Esophagus mucosa (tissue), 1 donor: Measurements from ENCODE around the gene BLCAP. TPM values are rescaled to one million over a fixed set of nuclear protein-coding genes. Genes with fewer than 3 reads are reported as not detected.
"Not testable (repeated sequence)": the region's sequence is repeated elsewhere in the genome, so short reads cannot be mapped to it uniquely, and the experiment has no call there.

ENCODE experiments used
- ATAC-seq: fragments of 200-7000 bp; cut with Tn5 transposase; one replicate; pipeline ENCODE4 v1.9.1; 2020
- total RNA-seq: library from RNA; stranded (reverse); gene quantifications from one replicate; pipeline ENCODE4 v1.2.4, GENCODE V29; 2023
- donor health status: DM: yes; HTN: yes; CAD: no.

Gene BLCAP
- total RNA-seq, 1 donor from 2014 or later = 66.1 TPM

DNA sequence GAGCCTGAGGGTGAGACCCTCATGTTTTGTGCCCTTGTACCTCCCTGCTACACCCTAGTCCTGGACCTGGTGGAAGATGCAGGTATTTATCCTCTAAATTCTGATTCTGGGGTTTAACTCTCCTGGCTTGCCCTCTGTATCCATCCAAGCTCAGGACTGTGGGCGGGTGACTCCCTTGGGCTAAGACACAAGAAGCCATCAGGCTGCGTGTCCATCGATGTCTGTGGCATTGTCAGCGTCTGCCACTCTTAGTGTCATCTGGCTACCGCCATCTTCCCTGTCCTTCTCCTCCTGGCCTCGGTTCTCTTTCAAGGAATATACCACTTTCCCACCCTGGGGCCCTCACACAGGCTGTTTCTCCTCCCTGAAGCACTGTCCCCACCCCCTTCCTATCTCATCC, 28.9 kb upstream of the BLCAP start:
- ATAC-seq = no peak

DNA sequence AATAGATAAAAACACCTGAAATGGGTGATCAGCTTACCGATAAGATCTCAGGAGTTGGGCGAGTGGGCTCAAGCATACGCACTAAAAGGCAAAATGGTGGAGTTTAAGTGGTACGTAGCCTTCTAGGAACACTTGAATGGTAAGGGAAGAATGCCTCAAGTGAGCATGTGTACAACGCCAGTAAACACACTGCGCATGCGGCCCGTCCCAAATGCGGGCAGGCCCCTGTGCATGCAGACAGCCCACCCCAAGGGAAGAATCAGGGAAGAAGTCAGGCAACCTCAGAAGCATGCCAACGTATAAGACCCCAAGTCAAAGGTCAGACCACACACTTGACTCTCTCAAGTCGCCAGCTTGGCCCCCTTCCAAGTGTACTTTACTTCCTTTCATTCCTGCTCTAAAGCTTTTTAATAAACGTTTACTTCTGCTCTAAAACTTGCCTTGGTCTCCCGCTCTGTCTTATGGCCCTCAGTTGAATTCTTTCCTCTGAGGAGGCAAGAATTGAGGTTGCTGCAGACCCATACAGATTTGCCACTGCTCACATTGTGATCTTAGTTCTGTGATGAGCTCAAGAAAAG, 27.1 kb upstream of the BLCAP start:
- not testable (repeated sequence) for ATAC-seq

DNA sequence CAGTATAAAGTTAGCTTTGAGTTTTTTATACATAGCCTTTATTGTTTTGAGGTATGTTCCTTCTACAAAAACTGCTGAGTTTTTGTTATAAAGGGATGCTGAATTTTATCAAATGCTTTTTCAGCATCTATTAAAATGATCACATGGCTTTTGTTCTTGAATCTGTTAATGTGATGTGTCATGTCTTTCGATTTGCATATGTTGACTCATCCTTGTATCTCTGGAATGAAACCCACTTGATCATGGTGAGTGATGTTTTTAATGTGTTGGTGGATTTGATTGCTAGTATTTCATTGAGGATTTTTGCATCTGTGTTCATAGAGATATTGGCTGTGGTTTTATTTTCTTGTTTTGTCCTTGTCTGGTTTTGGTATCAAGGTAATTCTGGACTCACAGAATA, 24.7 kb upstream of the BLCAP start:
- no peak for ATAC-seq

DNA sequence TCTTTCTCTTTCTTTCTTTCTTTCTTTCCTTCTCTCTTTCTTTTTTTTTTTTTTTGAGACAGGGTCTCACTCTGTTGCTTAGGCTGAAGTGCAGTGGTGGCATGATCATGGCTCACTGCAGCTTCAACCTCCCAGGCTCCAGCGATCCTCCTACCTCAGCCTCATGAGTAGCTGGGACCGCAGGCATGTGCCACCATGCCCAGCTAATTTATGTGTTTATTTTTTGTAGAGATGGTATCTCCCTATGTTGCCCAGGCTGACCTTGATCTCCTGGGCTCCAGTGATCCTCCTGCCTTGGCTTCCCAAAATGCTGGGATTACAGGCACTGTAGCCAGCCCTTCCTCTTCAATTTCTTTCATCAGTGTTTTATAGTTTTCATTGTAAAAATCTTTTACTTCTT, 24.0 kb upstream of the BLCAP start:
- not testable (repeated sequence) for ATAC-seq

DNA sequence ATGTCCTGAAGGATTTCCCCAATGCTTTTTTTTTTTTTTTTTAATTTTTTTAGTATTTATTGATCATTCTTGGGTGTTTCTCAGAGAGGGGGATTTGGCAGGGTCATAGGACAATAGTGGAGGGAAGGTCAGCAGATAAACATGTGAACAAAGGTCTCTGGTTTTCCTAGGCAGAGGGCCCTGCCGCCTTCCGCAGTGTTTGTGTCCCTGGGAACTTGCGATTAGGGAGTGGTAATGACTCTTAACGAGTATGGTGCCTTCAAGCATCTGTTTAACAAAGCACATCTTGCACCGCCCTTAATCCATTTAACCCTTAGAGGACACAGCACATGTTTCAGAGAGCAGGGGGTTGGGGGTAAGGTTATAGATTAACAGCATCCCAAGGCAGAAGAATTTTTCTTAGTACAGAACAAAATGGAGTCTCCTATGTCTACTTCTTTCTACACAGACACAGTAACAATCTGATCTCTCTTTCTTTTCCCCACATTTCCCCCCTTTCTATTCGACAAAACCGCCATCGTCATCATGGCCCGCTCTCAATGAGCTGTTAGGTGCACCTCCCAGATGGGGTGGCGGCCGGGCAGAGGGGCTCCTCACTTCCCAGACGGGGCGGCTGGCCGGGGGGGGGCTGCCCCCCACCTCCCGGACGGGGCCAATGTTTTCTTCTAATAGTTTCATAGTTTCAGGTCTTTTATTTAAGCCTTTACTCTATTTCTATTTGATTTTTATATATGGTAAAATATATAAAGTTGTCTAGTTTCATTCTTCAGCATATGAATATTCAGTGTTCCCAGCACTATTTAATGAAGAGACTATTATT, 22.6 kb upstream of the BLCAP start:
- ATAC-seq = not testable (repeated sequence)

DNA sequence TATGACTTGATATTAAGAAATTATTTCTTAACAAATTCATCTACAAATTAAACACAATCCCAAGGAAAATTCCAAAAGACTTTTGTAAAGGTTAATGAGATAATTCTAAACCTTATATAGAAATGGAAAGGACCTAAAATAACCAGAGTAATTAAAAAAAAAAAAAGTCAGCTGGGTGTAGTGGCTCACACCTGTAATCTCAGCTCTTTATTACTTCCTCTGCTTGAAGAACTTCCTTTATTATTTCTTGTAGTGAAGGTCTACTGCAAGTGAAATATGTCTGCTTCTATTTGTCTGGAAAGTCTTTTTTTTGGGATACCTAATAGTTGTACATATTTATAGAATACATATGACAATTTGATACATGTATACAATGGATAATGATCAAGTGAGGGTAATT, 20.2 kb upstream of the BLCAP start:
- no peak for ATAC-seq

DNA sequence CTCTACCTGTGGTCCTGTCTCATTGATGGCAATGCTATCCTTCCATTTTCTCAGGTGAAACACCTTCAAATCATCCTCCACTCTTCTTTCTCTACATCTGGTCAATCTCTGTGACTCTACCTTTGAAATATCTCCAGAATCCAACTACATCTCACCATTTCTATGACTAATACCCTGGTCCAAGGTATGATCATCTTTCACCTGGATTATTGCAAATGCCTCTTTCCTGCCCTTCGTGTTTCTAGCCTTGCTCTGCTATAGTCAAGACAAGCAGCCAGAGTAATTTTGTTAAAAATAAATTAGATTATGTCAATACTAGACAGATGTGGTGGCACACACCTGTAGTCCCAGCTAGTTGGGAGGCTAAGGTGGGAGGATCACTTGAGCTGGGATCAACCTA, 17.8 kb upstream of the BLCAP start:
- no peak for ATAC-seq

DNA sequence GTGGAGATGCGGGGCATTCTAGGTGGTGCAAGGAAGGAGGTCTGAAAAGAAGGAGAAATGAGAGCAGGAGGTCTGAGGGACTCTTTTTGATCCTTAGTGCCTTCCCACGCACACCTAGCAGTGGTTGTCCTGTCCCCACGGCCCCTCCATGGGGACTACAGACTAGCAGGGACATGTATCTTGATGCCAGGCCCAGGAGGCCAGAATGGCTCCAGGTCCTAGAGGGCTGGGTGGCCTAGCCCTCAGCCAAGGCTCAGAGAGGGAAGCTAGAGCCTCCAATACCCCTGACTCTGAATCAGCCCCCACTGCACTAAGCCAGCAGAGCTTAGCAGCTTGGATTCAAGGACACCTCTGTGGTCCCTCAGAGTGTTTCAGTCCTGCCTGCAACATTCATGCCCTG, 16.7 kb upstream of the BLCAP start:
- ATAC-seq = no peak

DNA sequence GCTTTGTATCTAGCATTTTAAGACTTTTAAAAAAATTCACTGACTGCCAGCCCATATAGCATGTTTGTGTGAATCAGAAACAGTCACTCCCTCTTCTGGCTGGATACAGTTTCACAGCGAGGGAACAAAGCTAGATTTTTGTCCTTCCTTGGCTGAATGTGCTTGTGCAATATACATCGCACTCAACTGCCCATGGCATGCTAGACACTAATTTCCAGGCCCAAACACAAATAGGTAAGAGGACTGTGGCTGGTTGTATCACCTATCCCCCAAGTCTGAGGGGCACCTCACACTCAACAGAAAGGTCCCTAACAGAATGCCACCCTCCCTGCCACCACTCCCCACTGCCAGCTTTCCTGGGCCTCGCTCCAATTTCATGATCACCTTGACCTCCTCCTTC, 16.2 kb upstream of the BLCAP start:
- peak; percentile 22 for ATAC-seq

DNA sequence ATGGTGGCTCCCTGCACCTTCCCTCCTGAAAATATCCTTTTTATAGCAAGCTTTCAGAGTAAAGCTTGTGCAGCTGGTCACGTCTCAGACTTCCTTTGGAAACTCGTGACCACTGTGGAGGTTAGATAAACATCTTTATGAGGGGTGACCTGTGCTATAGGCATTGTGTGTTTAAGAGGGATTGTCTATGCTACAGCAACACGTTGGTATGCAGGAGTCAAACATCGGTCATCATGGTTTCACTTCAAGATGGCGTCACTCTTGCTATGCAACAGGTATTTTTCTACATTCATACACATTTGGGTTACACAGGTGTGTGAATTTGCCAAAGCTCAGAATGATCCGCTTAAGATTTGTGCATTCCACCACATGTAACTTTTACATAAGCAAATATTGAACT, 14.6 kb upstream of the BLCAP start:
- no peak for ATAC-seq

DNA sequence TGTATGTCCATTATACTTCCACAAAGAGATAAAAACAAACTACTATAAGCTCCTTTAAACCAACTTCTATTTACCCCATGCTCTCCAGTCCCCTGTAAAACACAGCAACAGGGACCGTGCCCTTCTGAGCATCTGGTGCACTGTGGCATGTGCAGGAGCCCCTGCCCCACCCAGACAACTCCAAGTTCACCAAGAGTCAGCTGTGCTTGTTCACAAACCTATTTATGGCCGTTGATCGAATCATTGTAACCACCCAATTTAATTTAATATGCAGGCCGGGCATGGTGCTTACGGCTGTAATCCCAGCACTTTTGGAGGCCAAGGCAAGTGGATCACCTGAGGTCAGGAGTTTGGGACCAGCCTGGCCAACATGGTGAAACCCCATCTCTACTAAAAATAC, 13.7 kb upstream of the BLCAP start:
- no peak for ATAC-seq

DNA sequence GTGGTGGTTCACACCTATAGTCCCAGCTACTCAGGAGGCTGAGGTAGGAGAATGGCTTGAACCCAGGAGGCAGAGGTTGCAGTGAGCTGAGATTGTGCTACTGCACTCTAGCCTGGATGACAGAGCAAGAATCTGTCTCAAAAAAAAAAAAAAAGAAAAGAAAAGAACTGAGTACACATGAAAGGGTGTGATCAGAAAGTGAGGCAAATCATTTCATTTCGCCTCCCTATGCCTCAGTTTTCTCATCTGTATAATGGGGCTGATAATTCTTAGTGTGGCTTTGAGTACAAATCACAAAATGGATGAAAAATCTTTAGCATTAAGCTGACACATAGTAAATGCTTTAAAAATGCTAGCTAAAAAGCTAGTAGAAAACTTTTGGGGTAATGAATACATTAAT, 13.2 kb upstream of the BLCAP start:
- not testable (repeated sequence) for ATAC-seq

DNA sequence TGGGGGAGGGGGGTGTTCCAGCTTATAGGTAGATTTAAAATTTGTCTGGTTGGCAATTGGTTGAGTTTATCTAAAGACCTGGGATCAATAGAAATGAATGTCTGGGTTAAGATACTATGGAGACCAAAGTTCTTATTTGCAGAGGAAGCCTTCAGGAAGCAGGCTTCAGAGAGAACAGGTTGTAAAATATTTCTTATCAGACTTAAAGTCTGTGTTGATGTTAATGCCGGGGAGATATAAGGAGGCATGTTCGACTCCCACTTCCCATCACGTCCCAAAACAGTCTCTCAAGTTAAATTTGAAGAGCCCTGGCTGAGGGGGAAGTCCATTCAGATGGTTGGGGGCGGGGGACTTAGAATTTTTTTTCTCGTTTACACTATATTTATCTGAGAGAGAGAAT, 12.3 kb upstream of the BLCAP start:
- no peak for ATAC-seq

DNA sequence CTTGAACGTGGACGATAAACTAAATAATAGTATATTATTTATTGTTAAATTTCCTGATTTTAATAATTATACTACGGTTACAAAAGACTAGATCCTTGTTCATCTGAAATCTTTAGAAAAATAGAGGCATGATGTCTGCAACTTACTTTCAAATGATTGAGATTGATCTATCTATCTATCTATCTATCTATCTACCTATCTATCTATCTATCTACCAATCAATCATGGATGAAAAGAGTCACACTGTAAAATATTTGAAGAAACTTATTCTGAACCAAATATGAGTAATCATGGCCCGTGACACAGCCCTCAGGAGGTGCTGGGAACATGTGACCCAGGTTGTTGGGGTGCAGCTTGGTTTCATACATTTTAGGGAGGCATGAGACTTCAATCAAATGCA, 11.7 kb upstream of the BLCAP start:
- no peak for ATAC-seq

DNA sequence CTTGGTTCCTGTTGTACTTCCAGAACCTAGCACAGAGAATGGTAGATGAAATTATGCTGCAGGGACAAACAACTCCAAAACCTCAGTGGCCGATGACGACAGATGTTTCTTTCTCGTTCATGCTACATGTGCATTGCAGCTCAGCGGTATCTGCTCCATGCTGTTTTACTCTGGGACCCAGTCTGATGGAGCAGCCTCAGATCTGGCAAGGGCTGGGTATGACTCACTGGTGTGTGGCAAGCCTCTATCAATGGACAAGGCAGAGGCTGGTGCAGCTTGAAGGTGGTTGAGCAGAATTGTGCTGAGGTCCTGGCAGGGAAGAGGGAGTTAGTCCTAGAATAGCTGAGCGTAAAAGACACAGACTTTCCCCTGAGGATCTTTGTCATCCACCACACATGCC, 10.3 kb upstream of the BLCAP start:
- peak; percentile 90 for ATAC-seq

DNA sequence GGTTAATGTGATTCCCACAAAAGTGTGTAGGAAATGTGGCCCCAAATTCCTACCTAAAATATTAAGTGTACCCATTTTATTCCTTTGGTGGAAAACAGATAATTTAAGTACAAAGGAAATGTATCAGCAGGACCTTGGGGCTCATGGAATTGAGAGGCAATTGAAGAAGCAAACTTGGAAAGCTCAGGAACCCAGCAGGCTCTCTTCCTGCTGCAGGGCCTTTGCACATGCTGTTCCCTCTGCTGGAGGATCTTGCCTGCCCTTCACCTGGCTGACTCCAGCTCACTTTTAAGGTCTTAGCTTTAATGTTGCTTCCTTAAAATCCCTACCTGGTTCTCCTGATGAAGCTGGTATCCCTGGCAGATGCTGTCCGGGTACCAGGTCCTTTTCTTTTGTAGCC, 9.8 kb upstream of the BLCAP start:
- no peak for ATAC-seq

DNA sequence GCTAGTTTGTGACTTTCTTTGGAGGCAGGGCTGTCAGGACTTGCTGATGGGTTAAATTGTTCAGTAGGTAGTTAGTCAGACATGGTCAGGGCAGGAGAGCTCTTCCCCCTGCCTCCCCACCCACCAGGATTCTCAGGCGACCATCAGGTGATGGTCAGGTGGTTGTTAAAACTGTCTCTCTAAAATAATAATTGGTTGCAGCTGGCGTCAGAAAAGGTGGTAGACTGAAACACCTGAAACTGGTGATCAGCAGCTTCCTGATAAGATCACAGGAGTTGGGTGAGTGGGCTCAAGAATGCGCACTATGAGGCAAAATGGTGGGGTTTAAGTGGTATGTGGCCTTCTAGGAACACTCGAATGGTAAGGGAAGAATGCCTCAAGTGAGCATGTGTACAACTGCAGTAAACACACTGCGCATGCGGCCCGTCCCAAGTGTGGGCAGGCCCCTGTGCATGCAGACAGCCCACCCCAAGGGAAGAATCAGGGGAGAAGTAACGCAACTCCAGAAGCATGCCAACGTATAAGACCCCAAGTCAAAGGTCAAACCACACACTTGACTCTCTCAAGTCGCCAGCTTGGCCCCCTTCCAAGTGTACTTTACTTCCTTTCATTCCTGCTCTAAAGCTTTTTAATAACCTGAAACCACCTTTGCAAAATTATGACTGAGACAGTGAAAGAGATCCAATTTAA, 7.9 kb upstream of the BLCAP start:
- no peak for ATAC-seq

DNA sequence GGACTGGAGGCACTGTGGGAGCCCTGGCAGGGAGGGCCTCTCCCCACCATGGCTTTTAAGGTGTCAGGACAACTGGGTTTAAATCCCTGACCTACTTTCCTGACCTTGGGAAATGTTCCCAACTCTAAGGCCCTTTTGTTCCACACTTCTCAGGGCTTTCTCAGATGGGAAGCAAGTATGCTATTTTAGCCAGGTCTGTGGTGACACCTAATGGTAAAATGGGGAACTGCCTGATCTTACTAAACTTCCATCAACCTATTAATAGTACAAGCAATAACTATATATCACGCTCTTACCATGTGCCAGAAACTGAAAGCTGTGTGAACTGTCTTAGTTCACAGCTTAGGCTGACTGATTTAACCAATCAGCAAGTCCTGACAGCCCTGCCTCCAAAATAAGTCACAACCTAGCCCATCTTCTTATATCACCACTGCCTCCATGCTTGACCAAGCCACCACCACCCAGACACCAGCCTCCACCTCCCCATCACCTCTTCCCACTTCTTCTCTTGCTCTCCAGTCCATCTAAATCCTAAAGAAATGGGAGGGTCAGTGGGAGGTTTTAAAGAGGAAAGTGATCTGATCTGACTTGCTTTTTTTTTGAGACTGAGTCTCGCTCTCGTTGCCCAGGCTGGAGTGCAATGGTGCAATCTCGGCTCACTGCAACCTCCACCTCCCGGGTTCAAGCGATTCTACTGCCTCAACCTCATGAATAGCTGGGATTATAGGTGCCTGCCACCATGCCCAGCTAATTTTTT, 6.9 kb upstream of the BLCAP start:
- ATAC-seq = peak; percentile 79

DNA sequence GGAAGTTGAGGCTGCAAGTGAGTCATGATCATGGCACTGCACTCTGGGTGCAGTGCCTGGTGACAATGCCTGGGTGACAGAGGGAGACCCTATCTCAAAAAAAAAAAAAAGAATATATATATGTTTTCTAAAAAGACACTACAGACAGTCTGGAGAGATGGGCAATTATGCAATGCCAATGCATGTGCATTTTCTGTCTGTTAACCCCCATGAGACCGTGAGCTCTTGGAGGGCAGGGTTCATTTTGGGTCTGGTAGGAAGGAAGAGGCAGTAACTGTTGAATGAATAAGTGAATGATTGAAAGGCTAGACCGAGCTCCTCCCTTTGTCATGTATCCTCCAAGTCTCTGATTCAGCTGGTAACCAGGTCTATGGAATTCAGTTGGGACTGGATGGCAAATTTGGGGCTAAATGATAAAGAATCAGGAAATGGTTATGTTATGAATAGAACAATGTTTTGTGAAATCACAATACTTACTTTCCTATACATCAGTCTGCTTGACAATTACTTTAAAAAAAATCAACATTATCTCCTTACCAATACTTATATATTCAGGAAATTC, 5.6 kb upstream of the BLCAP start:
- no peak for ATAC-seq

DNA sequence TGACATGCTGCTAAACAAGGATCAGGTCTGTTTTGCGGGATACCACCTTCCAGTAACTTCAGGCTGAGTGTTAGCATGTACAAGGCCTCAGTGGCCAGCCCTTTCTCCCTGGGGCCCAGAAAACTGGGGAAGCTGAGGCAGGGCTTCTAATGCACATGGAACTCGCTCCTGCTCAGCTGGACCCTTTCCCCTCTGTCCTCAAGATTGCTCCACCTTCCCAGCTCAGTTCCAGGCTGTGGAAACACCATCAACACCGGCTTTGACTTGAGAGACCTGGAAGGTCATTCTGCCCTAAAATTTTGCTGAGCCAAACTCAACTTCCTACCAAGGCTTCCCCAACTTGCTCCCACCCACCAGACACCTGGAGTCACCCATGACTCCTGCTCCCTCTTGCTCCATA, 4.2 kb upstream of the BLCAP start:
- no peak for ATAC-seq

DNA sequence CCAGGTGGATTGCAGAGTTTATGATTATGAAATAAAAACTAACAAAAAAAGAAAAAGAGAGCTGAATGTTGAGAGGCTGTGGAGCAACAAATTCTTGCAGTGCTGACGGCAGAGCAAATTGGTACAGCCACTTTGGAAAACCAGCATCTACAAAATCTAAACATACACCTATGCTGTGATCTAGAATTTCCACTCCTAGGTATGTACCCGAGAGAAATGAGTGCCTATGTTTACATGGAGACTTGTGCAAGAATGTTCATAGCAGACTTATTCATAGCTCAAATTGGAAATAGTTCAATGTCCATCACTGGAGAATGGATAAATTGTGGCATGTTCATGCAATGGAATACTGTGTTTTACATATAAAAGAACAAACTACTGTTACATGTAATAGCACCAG, 3.0 kb upstream of the BLCAP start:
- no peak for ATAC-seq

DNA sequence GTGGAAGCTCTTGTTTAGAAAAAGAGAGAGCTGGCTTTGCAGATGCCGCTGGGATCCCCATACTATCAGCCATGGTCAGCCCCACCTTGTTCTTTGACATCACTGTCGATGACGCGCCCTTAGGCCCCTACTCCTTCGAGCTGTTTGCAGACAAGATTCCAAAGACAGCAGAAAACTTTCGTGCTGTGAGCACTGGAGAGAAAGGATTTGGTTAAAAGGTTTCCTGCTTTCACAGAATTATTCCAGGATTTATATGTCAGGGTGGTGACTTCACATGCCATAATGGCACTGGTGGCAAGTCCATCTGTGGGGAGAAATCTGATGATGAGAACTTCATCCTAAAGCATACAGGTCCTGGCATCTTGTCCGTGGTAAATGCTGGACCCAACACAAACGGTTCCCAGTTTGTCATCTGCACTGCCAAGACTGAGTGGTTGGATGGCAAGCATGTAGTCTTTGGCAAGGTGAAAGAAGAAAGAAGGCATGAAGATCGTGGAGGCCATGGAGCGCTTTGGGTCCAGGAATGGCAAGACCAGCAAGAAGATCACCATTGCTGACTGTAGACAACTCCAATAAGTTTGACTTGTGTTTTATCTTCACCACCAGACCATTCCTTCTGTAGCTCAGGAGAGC, 2.4 kb upstream of the BLCAP start:
- no peak for ATAC-seq
